ENCODE data around the gene RFX2.

DNA sequence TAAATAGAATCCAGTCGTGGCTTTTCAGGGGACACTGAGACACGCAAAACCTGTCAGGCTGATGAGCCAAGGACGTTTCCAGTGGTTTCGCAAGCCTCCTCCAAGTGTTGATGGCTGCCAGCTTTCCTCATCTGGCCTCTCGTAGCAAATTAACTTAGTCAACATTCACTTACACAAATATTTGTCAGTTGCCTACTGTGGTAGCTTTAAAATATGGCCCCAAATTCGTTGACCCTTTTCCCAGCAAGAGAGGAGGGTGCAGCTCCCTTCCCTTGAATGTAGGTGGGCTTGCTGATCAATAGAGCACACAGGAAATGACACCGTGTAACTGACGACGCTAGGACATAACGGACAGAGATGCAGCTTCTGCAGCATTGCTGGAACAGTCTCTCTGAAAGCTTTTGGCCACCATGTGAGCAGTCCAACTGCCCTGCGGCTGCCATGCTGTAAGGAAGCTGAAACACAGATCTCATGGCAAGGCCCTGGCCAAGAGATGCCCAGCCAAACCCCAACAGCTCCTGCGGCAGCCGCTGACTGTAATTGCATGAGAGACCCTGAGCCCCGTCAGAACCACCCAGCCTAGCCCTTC, 126.8 kb downstream of the RFX2 start:
- TF ChIP-seq TAF1 (IDR thresholded peaks at IDR 0.05; ENCODE audit: borderline replicate concordance, low read depth, low read length) (no peak), POLR2AphosphoS5 (IDR thresholded peaks at IDR 0.05; ENCODE audit: low read depth, low read length) (no peak), POLR2A (IDR thresholded peaks at IDR 0.05; ENCODE audit: low read depth, low read length) (no peak)
